LHCN-M2 (cell line): ENCODE data around the gene SYT1. TPM values are rescaled to one million over a fixed set of nuclear protein-coding genes. Genes with fewer than 3 reads are reported as not detected.
A peak's percentile ranks its signal among the peaks of the same experiment; 100 is the strongest.
"Not testable (repeated sequence)": the region's sequence is repeated elsewhere in the genome, so short reads cannot be mapped to it uniquely, and the experiment has no call there.

Experiments
- DNase-seq: peaks from one replicate; pipeline ENCODE4 v3.0.0-alpha.2; 2012; ENCODE audit warnings: low read depth
- total RNA-seq: library from RNA; depleted of rRNA; stranded (reverse); fragments of >200 nt; gene quantifications from 2 replicates; pipeline ENCODE4 v1.2.3, GENCODE V29; 2014

The SYT1 gene
- total RNA-seq, 1 experiment from 2014 or later: 61.0 TPM

DNA sequence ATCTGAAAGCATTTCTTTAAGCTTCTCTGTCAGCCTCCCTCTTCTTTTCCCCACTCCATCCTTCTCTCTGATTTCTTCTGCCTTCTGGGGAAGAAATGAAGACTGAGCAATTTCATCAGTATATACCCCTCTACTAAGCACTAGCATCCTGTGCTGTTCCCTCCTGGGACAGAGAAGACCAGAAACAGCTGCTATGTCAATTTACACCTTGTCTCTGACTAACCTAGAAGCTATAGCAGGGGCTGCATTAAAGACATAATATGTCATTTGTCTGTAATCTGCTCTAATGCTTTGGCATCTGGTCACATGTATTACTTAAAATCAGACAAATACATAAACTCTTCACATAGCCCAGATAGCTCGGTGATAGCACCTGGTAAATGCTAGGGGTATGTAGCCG lies 529.3 kb downstream of the SYT1 start:
- DNase-seq: peak; percentile 31

DNA sequence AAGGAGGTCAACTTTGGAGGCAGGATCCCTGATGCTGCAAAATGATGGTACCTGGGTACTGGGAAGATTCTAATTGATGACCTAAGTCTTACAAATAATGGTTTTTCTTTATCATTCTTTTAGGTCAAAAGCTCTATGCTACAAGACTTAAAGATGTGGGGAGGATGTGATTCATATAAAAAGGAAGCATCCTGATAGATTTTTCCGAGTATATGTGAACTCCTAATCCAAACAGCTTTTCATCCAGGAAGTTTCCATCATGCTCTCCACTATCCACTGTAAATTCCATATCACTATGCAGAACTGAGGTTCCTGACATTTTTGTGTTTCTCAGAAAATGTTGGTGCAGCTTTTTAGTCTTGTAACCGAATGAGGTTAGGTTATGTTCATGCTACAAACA lies 533.0 kb downstream of the SYT1 start:
- no peak for DNase-seq

DNA sequence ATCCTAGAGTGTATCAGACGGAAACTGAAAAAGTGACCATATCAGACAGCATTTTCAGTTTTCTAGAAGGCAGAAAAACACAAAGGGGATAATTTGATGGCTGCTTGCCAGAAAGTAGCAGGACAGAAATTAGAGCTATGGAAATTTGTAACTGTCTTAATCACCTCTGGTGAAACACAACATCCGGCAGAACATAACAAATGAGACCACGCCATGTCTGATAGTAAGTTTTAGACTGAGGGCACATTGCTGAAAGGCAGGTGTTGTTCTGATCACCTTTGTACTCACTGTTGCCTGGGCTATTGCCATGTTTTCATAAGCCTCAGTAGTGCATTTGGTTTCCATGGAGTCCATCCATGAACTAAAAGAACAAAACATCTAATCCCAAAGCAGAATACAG lies 535.9 kb downstream of the SYT1 start:
- DNase-seq: no peak

DNA sequence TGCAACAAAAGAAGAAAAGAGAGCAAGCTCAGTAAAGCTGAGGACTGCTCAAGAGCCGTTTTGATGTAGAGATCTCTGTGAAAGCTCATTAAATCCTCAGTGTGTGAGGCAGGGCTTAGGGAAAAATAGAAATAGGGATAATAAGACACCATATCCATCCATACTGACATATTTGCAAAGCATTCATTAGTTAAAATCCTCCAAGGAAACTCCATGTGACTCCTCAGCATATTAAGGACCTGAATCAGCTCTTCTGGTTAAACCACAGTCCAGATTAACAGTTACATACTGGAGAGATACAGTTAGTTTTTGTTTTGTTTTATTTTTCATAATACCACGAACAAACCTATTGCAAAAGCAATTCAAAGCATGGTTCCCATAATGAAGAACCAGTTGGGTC lies 538.0 kb downstream of the SYT1 start:
- DNase-seq: peak; percentile 77

DNA sequence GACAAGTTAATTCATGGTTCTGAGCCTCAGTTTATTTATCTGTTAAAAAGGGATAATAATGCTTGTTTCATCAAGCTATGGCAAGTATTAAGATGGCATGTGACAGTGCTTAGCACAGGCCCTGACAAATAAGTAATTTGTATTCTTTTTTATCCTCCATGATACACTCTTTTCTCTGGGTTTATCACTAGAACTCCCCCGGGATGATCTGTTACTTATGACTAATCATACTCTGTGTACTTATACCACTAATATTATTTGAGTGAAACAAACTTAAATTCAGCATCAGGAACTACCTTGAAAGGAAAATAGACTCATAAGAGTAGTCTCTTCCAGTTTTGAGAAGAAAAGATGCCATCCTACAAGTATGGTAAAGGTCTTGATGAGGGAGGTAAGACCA lies 542.4 kb downstream of the SYT1 start:
- peak; percentile 62 for DNase-seq

DNA sequence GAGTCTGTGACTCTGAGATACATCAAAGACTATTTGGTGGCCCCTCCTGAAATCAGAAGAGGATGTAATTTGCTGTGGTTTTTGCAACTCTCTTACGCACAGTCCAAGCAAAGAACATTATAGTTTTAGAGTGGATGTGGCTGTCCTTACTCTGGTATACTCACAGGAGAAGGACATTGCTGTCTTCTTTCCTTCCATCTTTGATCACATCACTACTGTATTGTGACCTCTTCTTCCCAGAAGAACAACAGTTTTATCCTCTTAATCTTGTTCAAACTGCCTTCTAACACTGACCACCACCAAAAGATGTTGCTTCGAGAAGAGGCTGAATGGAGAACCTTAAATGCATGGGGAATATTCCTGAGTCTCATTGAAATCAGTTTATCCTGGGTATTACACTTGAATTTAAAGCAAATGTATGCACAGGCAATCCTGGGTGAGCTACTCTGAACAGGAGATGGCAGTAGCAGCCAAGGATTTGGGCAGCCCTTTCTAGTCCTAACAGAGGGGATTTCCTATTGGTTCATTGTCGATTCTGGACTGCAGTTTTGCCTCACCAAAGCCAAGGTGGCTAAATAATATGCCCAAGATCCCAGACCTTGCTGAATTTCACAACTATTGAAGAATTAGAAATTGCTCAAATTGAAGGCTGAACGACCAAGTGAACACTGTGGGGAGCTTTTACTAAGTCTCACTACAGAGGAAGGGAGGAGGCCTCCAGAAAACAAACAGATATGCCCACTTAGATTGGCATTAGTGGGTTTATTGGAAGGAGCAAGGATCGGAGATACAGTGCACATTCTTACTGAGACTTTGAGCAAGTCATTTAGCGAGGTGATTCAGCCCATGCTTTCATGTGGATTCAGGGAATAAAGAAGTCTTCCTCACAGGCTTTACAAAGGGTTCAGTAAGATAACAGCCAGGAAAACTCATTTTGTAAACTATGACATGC lies 543.4 kb downstream of the SYT1 start:
- peak; percentile 83 for DNase-seq

DNA sequence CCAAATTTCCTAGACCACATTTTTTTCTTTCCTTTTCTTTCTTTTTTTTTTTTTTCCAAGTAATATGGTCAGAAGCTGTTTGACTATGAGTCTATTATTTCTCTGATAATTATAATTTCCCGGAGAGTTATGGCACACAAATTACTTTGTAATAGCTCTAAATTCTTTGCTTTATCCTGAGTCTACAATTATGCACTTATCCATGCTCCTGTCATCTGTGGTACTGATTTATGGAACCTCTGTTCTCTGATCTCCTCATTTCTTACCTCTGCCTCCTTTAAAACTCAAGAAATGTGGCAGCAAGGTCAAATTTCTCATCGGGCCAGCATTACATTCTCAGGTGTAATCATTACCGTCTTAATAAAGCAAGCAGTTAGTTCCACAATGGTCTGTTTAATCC lies 544.1 kb downstream of the SYT1 start:
- DNase-seq: no peak

DNA sequence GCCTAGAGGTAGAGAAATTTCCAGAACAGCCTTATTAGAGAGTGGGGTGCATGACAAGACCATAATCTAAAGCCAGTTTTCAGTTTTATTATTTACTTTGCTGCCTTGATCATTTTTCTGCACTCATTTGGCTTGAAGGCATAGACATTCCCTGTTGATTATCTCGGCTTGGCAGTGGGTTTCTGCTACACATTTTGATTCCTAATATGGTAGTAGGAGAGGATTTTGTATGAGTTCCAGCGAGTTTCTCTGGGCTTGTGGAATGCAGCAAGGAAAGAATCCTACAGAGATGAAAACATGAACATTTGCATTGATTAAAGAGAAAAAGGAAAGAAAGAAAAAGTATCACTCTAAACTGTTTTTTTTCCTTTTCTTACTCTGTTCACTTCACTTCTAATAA lies 545.0 kb downstream of the SYT1 start:
- peak; percentile 60 for DNase-seq

DNA sequence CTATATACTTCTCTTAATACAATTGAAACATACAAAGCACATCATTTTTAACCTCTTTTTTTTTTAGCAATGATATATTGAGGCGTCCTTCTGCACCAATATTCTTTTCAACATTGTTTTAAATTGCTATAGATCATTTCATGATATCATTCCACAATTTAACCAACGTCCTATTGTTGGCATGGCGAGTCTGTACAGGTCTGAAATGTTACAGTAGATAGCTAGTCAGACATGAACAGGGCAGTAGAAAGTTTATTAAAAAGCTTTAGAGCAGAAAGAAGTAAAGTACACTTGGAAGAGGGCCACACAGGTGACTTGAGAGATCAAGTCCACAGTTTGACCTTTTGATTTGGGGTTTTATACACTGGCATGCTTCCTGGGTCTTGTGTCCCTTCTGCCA lies 547.2 kb downstream of the SYT1 start:
- DNase-seq: no peak

DNA sequence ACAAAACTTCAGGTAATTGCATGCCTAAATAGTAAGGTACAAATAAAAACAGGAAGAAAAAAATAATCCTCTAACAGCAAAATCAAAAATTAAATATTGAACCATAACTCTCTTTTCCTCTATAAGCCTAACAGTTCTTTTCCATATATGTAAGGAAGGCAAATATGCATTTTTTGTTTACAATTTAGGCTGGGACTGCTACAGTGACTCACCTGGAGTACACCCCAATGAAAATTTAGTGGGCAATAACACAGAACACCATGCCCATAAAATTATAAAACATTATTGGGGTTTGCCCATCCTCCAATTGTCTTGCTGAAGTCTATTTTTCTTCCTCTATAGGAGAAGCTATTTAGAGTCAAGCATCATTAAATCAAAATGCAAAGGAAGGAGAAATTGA lies 549.2 kb downstream of the SYT1 start:
- no peak for DNase-seq

DNA sequence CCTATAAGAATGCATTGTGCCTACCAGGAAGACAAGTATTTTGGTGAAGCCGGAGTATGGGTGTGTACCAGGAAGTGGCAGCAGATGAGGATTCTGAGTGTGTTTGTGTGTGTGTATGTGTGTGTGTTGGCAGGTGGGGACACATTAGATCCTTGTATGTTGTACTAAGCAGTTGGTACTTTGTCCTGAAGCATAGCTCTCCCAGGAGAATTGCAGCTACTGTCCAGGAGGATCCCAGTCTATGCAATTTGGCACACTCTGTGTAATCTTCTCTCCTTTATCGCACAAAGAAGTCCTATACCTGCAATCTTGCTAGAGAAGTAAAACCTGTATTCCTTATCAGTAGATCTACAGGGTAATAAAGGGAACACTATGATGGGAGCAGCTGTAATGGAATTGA lies 549.7 kb downstream of the SYT1 start:
- no peak for DNase-seq

DNA sequence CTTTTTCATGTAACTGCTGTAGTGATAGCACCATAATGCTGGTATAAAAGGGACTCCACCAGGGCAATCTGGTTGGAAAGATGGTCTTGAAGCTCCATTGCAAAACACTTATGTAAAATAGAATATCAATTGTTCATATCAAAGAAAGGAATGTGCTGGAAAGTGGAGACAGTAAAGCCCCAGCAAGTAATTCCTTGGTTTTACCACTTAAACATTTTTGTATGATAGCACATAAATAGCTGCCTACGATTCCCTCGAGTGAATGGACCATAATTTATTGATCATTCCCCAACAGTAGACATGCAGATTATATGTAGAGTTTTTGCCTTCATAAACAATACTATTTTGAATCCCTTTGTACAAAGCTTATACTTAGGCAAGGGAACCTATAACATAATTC lies 550.7 kb downstream of the SYT1 start:
- no peak for DNase-seq

DNA sequence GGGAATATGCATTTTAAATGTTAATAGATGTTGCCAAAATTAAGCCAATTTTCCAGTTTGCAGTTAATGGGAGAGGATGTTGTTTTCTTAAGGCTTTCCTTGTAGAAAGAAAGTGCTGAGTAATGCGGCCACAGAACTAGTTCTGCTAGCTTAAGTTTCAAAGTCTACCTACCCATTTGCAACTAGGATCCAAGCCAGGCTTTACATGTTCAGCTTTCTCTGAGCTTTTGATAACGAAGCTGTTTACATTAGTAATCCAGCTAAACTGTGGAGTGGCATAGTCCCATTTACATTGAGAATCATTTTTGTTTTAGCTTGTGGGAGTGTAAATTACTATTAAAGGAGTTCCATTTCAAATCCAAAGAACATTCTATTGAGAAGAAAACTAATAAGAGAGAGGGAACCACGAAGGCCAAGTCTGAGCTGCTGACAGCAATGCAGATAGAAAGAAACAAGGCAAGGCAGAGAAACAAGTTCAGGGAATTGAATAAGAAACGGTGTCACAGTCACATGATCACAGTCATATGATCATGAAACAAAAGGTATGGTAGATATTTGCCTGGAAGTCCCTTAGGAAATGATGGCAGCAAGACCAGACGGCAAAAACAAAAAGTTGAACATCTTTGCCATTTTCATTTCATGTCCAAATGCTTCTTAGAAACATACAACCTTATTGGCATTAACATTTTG lies 551.3 kb downstream of the SYT1 start:
- peak; percentile 70 for DNase-seq

DNA sequence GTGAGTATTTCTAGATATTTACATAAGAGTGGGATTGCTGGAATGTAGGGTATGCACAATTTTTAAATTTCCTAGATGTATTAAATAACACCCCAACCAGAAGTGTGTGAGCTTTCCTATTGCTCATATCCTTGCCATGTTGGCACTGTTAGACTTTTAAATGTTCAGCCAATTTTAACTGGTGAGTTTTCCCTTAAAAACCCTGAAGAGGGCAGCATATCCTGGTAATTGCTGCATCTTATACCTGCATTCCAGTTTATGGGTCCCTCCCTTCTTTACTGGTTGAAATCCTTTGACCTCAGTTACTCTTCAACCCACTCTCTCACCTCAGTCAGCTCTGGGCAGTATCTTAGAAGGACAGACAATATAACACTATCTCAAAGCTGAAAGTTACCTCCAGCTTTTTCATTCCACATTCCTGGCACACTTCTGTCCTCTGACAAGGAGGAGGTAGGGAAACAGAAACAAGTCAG lies 555.6 kb downstream of the SYT1 start:
- DNase-seq: peak; percentile 90

DNA sequence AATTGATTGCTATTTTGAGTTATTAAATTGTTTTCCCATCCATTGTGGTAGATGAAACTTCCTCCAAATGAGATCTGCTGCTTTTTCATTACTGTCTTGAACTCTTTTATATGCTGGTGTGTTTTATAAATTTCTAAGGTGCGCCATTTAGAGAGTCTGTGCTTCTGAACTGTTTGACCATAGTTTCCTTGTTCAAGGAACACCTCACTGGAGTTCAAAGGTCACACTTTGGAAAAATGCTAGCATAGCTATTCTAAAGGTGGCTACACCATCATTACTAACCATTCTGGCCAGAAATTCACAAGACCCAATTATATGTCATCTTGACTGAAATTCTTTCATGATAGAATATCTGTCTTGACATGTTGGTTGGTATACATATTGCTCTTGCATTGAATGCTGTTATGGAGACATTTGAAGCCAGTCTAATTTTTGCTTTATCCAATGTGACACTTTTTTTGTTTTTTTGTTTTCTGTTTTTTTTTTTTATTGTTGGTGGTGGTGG lies 556.7 kb downstream of the SYT1 start:
- no peak for DNase-seq

DNA sequence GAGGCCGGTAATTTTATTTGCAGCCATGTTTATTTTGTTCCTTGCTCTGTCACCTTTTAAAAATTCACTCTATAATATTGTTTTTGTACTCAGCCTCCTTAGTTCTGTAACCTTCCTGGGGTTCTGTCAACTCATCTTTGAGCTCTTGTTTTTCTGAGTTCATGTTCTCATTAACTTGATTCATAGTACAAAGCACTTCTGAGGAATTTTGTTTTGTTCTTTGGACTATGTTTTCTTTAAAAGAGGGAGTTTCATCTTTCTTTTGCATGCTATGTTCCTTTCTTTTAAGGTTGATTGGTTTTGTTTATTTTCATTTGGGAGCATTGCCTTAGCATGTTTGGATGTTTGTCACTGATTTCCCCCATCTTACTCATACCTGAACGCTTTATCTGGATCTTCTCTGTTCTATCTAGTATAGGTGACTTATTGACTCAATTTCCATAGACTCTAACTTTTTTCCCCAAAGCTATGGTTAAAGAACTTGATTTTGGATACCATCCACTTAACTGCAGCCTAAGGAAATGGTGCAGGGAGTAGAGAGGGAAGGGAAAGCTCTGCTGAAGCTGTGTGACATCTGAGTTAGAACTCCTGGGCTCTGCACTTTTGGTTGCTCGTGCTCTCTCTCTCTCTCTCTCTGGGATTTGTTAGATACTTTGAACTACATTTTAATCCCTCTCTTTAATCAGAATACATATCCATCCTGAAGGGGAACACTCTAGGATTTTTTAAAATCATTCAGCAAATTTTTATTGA lies 557.7 kb downstream of the SYT1 start:
- DNase-seq: peak; percentile 59

DNA sequence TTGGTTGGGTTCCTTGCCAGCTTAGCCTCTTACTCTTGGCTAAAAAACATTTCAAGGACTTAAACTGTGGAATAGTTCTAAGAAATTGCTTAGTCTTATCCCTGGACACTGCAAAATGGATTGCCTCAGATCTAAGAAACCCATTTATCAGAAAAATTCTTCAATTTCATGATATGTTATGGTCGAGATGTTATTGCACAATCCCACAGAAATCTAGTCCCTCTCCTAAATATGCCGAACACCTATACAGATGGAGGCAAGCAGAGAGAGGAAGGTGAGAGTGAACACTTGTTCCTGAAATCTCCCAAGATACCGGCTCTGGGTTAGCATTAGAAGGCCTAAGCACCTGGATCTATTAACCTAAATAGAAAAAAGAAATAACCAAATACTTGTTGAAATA lies 559.0 kb downstream of the SYT1 start:
- no peak for DNase-seq

DNA sequence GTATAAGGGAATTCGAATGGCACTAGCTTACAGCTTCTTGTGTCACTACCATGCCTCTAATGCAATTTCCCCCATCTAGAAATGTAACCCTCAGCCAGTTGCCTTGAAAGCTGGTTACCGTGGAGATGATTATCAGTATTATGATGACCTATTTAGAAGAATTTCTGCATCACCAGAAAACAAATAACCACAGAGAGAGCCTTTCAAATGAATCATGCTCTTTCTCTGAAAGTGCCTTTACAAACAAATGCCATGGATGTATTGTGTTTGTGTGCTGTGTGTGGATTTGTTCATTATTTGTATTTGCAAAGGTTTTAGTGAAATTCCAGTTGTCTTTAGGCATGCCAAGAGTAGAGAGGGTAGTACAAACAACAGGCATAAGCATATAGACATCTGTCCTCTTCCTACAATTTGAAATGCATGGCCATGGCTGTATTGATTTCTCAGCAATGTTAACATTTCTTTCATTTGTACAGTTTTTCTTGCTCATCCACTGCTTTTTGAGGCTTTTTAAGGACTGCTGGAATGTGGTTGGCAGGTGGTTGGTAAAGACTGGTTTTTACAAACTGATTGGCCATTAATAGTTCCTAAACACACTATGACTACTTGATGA lies 559.6 kb downstream of the SYT1 start:
- peak; percentile 96 for DNase-seq

DNA sequence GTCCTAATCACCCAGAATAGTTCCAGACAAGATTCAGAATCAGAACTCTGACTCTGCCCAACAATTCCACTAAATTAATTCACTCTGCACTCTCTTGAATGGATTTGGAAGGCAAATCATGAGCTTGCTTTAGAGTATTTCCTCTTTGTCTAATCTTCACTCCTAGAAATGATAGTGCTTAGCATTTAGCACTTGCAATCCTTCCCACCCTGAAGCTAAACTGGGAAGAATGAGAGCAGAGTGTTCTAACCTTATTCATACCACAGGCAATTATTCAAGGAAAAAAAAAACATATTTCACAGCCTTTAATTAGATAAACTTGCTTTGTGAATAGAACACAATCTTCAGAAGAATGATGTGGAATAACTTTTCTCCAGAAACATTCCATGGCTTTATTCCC lies 561.5 kb downstream of the SYT1 start:
- no peak for DNase-seq

DNA sequence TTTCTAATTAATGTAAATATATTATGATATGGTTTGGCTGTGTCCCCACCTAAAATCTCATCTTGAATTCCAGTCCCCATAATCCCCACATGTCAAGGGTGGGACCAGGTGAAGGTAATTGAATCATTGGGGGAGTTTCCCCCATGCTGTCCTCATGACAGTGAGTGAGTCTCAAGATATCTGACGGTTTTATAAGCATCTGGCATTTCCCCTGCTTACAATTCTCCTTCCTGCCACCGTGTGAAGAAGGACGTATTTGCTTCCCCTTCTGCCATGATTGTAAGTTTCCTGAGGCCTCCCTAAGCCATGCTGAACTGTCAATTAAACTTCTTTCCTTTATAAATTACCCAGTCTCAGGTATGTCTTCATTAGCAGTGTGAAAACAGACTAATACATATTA lies 562.2 kb downstream of the SYT1 start:
- not testable (repeated sequence) for DNase-seq

DNA sequence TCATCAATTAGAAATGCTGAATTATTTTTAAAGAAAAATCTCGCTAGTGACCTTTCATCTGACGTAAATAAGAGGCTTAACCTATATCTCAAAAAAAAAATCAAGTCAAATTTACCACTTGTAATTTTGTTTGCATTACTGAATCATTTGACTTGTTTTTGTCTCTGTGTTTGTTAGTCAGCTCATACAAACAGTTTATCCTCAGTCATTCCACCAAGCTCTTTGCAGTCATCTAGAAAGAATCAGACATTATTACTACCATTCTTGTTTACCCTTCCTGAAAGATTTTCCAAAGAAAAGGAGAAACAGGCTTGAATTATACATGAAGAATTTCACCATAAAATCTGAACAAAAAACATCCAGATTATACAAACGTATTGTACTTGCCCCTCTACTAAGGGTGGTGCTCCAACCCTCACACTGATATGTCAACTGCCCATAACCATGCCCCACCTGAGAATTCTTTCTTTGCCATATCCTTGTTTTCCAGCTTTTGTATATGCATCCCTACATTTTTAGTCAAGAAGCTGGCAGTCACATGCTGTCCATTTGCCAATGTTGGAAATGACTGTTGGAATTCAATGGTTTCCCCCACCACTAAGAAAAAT lies 569.0 kb downstream of the SYT1 start:
- DNase-seq: no peak
